Loucy (cell line): ENCODE measurements around the gene HLA-B.

Experiments
- CTCF ChIP-seq: fragments of 200-600 bp; sonication (generic); conservative IDR thresholded peaks from 2 replicates; pipeline ENCODE4 v1.5.1; 2014; ENCODE audit warnings: mild to moderate bottlenecking, antibody characterized with exemption, low read length
- EZH2phosphoT487 ChIP-seq: fragments of 200-600 bp; IDR thresholded peaks from 2 replicates; pipeline ENCODE4 v1.6.1; 2018; ENCODE audit warnings: antibody characterized with exemption, mild to moderate bottlenecking, moderate library complexity, borderline replicate concordance

- TF ChIP-seq CTCF (no peak), EZH2phosphoT487 (no peak)
These were observed 8.9 kb upstream of the HLA-B start for GRCh38 chr6:31365864-31366263.
